Adrenal gland (tissue), 5 donors: ENCODE results near the gene IFT88.

ENCODE experiments used
- POLR2A ChIP-seq, 2 donors: fragments of 450-650 bp; IDR thresholded peaks; one replicate each; pipeline ENCODE4 v1.6.1; 2017; ENCODE audit warnings: antibody characterized with exemption in 2 of 2, mild to moderate bottlenecking in 2 of 2, moderate library complexity in 1 of 2
- TF ChIP-seq, protein P1 (sequence below), 6 experiments: fragments of 450-650 bp in 4 of 6; fragments of 200-600 bp in 2 of 6; sonication (generic) in 1 of 6; IDR thresholded peaks; 1 replicate in 5 of 6; 2 replicates in 1 of 6; pipeline versions ENCODE4 v1.5.1 to v1.8.0; 2016 to 2021; ENCODE audit warnings: antibody characterized with exemption in 6 of 6, mild to moderate bottlenecking in 2 of 6, moderate library complexity in 1 of 6
- donor health status: DM: no; HTN: no; CAD: no.

DNA sequence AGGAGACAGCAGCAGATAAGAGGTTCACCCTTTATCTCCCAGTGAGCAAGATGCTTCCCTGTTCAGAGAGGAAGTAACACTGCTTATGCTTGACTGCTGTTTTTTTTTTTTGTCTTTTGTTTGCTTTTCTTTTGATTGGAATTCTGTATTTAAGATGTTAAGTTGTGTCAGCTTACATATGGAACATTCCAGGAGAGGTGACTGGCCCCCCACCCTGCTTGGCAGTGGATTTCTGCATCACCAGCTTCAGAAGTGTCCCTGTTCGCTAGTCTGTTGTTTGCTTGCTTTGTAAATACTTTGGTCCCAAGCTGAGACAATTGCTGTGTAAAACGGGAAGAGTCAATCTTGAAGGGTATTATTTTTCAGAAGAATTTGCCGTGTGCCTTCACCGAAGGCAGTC is 43.0 kb downstream of the IFT88 start:
- no peak for TF ChIP-seq POLR2A (IDR thresholded peaks at IDR 0.05)
- TF ChIP-seq, protein P1, sequence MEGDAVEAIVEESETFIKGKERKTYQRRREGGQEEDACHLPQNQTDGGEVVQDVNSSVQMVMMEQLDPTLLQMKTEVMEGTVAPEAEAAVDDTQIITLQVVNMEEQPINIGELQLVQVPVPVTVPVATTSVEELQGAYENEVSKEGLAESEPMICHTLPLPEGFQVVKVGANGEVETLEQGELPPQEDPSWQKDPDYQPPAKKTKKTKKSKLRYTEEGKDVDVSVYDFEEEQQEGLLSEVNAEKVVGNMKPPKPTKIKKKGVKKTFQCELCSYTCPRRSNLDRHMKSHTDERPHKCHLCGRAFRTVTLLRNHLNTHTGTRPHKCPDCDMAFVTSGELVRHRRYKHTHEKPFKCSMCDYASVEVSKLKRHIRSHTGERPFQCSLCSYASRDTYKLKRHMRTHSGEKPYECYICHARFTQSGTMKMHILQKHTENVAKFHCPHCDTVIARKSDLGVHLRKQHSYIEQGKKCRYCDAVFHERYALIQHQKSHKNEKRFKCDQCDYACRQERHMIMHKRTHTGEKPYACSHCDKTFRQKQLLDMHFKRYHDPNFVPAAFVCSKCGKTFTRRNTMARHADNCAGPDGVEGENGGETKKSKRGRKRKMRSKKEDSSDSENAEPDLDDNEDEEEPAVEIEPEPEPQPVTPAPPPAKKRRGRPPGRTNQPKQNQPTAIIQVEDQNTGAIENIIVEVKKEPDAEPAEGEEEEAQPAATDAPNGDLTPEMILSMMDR (IDR thresholded peaks at IDR 0.05) = no peak
